ENCODE data around the gene PDLIM5.

- TF ChIP-seq CSRNP3 (CRISPR knock-in tag; IDR thresholded peaks at IDR 0.05) (no peak), ZFP30 (CRISPR knock-in tag; IDR thresholded peaks at IDR 0.05) (no peak), OSR1 (CRISPR knock-in tag; IDR thresholded peaks at IDR 0.05) (no peak), ZC3H10 (CRISPR knock-in tag; IDR thresholded peaks at IDR 0.05) (no peak), ARNTL (CRISPR knock-in tag; IDR thresholded peaks at IDR 0.05; ENCODE audit: borderline replicate concordance, low read depth) (no peak), PPARA (CRISPR knock-in tag; IDR thresholded peaks at IDR 0.05; ENCODE audit: borderline replicate concordance) (no peak), CREB5 (CRISPR knock-in tag; IDR thresholded peaks at IDR 0.05; ENCODE audit: low read depth) (no peak), CSDC2 (CRISPR knock-in tag; IDR thresholded peaks at IDR 0.05) (no peak), POU6F1 (CRISPR knock-in tag; IDR thresholded peaks at IDR 0.05; ENCODE audit: borderline replicate concordance, low read depth) (no peak), GLIS3 (CRISPR knock-in tag; IDR thresholded peaks at IDR 0.05) (no peak), ZFP3 (CRISPR knock-in tag; IDR thresholded peaks at IDR 0.05) (no peak)
Observed at GRCh38 chr4:94519019-94519418, 67.3 kb downstream of the PDLIM5 start.

All from SK-N-SH treated with all-trans-retinoic acid at 6 μM for 48 hours (cell line).